HEK293T (cell line): Measurements from ENCODE around the gene LPGAT1.

Experiments
- ARNT ChIP-seq: fragments of 450-650 bp; IDR thresholded peaks from 2 replicates; pipeline ENCODE4 v1.6.1; 2017; ENCODE audit warnings: mild to moderate bottlenecking
- BHLHE40 ChIP-seq: fragments of 450-650 bp; IDR thresholded peaks from 2 replicates; pipeline ENCODE4 v1.6.1; 2016; ENCODE audit warnings: mild to moderate bottlenecking, moderate library complexity, borderline replicate concordance
- ELF4 ChIP-seq: fragments of 450-650 bp; IDR thresholded peaks from 2 replicates; pipeline ENCODE4 v1.6.1; 2017; ENCODE audit warnings: antibody characterized with exemption
- FOXK2 ChIP-seq: fragments of 450-650 bp; IDR thresholded peaks from 2 replicates; pipeline ENCODE4 v1.6.1; 2016; ENCODE audit warnings: mild to moderate bottlenecking
- FOXM1 ChIP-seq: fragments of 450-650 bp; IDR thresholded peaks from 2 replicates; pipeline ENCODE4 v1.6.1; 2017; ENCODE audit warnings: mild to moderate bottlenecking, borderline replicate concordance
- HDGF ChIP-seq: fragments of 450-650 bp; IDR thresholded peaks from 2 replicates; pipeline ENCODE4 v1.6.1; 2017; ENCODE audit warnings: antibody characterized with exemption, borderline replicate concordance
- LEF1 ChIP-seq: fragments of 450-650 bp; IDR thresholded peaks from 2 replicates; pipeline ENCODE4 v1.6.1; 2017; ENCODE audit warnings: mild to moderate bottlenecking, borderline replicate concordance
- NFRKB ChIP-seq: fragments of 450-650 bp; IDR thresholded peaks from 2 replicates; pipeline ENCODE4 v1.6.1; 2016; ENCODE audit warnings: mild to moderate bottlenecking, moderate library complexity
- ZNF384 ChIP-seq: fragments of 450-650 bp; IDR thresholded peaks from 2 replicates; pipeline ENCODE4 v1.6.1; 2016
- TF ChIP-seq, protein P1 (sequence below): fragments of 450-650 bp; IDR thresholded peaks from 2 replicates; pipeline ENCODE4 v1.6.1; 2016

DNA sequence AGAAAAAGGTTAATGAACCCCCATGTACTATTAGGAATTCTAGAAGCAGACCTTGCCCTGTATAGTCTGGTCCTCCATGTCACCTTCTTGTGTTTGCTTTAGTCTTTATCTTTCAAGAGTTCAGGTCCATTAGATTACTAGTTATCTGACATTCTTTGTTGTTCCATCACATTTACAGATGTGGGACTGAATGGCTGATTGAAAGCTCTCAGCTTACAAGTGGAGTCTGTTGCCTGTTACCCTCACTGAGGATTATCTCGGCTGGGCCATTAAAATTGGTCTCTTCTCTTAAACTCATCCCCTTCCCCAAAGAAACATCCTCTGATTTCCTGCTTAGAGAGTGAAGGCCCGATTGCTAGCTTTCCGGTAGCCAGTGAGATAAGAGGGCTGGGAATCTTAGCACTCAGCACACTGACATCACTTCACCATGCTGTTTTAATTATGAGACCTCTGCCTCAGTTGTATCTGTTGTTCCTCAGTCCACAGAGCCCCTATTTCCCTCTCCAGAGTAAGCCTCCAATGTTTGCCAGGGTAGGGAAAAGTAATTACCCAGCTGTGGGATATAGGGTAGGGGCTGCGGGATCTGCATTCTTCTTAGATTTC lies 76.8 kb downstream of the LPGAT1 start:
- TF ChIP-seq BHLHE40 (no peak), ZNF384 (no peak), FOXK2 (no peak), ELF4 (no peak), HDGF (no peak), NFRKB (no peak), LEF1 (no peak), FOXM1 (no peak), ARNT (no peak)
- TF ChIP-seq, protein P1, sequence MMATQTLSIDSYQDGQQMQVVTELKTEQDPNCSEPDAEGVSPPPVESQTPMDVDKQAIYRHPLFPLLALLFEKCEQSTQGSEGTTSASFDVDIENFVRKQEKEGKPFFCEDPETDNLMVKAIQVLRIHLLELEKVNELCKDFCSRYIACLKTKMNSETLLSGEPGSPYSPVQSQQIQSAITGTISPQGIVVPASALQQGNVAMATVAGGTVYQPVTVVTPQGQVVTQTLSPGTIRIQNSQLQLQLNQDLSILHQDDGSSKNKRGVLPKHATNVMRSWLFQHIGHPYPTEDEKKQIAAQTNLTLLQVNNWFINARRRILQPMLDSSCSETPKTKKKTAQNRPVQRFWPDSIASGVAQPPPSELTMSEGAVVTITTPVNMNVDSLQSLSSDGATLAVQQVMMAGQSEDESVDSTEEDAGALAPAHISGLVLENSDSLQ: no peak
